ENCODE data around the gene ANKRD12. TPM values are rescaled to one million over a fixed set of nuclear protein-coding genes. Genes with fewer than 3 reads are reported as not detected.

ANKRD12 gene
- total RNA-seq, 1 experiment from 2014 or later: 43.4 TPM

GRCh38 chr18:9289698-9290097, 153.1 kb downstream of the ANKRD12 start:
- H3K9me3 Mint-ChIP-seq: peaks cover 52% of the 10 kb centered on the region
- ChIA-PET POLR2A (no interaction called here), CTCF (no interaction called here)
- H3K4me3 Mint-ChIP-seq: no peak overlapping the region
- ATAC-seq (no peak), DNase-seq (ENCODE audit: low spot score) (no peak)
- peaks cover 7% of the 10 kb centered on the region for H3K4me1 Mint-ChIP-seq
- TF ChIP-seq TEAD4 (CRISPR knock-in tag; IDR thresholded peaks at IDR 0.05) (no peak), ZNF121 (CRISPR knock-in tag; IDR thresholded peaks at IDR 0.05) (no peak), NFE2L1 (CRISPR knock-in tag; IDR thresholded peaks at IDR 0.05) (no peak), SOX15 (CRISPR knock-in tag; IDR thresholded peaks at IDR 0.05) (no peak), MAX (CRISPR knock-in tag; IDR thresholded peaks at IDR 0.05) (no peak), CBFB (CRISPR knock-in tag; IDR thresholded peaks at IDR 0.05; ENCODE audit: low read depth) (no peak), TP53 (CRISPR knock-in tag; IDR thresholded peaks at IDR 0.05) (no peak), NFYB (CRISPR knock-in tag; conservative IDR thresholded peaks at IDR 0.05; ENCODE audit: low read depth) (no peak), ZNF671 (CRISPR knock-in tag; IDR thresholded peaks at IDR 0.05) (no peak)
- TF ChIP-seq, protein P1, sequence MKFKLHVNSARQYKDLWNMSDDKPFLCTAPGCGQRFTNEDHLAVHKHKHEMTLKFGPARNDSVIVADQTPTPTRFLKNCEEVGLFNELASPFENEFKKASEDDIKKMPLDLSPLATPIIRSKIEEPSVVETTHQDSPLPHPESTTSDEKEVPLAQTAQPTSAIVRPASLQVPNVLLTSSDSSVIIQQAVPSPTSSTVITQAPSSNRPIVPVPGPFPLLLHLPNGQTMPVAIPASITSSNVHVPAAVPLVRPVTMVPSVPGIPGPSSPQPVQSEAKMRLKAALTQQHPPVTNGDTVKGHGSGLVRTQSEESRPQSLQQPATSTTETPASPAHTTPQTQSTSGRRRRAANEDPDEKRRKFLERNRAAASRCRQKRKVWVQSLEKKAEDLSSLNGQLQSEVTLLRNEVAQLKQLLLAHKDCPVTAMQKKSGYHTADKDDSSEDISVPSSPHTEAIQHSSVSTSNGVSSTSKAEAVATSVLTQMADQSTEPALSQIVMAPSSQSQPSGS (CRISPR knock-in tag; IDR thresholded peaks at IDR 0.05; ENCODE audit: borderline replicate concordance, low read depth): no peak
- H3K36me3 Mint-ChIP-seq: peaks cover 51% of the 10 kb centered on the region
- no peaks in the 10 kb centered on the region for H3K27me3 Mint-ChIP-seq (ENCODE audit: low read depth)
- no peak overlapping the region for H3K27ac Mint-ChIP-seq

GRCh38 chr18:9290156-9290555, 153.6 kb downstream of the ANKRD12 start:
- H3K4me3 Mint-ChIP-seq: no peak overlapping the region
- no peak overlapping the region for H3K27ac Mint-ChIP-seq
- CTCF ChIA-PET: no interaction called here
- ATAC-seq (no peak), DNase-seq (ENCODE audit: low spot score) (no peak)
- TF ChIP-seq ZNF232 (CRISPR knock-in tag; IDR thresholded peaks at IDR 0.05) (no peak), ZNF138 (CRISPR knock-in tag; conservative IDR thresholded peaks at IDR 0.05) (no peak), SMAD3 (CRISPR knock-in tag; IDR thresholded peaks at IDR 0.05; ENCODE audit: borderline replicate concordance) (no peak), ZNF281 (CRISPR knock-in tag; IDR thresholded peaks at IDR 0.05) (no peak), ZNF425 (CRISPR knock-in tag; conservative IDR thresholded peaks at IDR 0.05) (no peak), TEAD1 (CRISPR knock-in tag; IDR thresholded peaks at IDR 0.05) (no peak)
- TF ChIP-seq, protein P2, sequence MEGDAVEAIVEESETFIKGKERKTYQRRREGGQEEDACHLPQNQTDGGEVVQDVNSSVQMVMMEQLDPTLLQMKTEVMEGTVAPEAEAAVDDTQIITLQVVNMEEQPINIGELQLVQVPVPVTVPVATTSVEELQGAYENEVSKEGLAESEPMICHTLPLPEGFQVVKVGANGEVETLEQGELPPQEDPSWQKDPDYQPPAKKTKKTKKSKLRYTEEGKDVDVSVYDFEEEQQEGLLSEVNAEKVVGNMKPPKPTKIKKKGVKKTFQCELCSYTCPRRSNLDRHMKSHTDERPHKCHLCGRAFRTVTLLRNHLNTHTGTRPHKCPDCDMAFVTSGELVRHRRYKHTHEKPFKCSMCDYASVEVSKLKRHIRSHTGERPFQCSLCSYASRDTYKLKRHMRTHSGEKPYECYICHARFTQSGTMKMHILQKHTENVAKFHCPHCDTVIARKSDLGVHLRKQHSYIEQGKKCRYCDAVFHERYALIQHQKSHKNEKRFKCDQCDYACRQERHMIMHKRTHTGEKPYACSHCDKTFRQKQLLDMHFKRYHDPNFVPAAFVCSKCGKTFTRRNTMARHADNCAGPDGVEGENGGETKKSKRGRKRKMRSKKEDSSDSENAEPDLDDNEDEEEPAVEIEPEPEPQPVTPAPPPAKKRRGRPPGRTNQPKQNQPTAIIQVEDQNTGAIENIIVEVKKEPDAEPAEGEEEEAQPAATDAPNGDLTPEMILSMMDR (IDR thresholded peaks at IDR 0.05): no peak
- TF ChIP-seq, protein P3, sequence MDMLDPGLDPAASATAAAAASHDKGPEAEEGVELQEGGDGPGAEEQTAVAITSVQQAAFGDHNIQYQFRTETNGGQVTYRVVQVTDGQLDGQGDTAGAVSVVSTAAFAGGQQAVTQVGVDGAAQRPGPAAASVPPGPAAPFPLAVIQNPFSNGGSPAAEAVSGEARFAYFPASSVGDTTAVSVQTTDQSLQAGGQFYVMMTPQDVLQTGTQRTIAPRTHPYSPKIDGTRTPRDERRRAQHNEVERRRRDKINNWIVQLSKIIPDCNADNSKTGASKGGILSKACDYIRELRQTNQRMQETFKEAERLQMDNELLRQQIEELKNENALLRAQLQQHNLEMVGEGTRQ (CRISPR knock-in tag; IDR thresholded peaks at IDR 0.05): no peak
- TF ChIP-seq, protein P4, sequence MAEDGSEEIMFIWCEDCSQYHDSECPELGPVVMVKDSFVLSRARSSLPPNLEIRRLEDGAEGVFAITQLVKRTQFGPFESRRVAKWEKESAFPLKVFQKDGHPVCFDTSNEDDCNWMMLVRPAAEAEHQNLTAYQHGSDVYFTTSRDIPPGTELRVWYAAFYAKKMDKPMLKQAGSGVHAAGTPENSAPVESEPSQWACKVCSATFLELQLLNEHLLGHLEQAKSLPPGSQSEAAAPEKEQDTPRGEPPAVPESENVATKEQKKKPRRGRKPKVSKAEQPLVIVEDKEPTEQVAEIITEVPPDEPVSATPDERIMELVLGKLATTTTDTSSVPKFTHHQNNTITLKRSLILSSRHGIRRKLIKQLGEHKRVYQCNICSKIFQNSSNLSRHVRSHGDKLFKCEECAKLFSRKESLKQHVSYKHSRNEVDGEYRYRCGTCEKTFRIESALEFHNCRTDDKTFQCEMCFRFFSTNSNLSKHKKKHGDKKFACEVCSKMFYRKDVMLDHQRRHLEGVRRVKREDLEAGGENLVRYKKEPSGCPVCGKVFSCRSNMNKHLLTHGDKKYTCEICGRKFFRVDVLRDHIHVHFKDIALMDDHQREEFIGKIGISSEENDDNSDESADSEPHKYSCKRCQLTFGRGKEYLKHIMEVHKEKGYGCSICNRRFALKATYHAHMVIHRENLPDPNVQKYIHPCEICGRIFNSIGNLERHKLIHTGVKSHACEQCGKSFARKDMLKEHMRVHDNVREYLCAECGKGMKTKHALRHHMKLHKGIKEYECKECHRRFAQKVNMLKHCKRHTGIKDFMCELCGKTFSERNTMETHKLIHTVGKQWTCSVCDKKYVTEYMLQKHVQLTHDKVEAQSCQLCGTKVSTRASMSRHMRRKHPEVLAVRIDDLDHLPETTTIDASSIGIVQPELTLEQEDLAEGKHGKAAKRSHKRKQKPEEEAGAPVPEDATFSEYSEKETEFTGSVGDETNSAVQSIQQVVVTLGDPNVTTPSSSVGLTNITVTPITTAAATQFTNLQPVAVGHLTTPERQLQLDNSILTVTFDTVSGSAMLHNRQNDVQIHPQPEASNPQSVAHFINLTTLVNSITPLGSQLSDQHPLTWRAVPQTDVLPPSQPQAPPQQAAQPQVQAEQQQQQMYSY (CRISPR knock-in tag; IDR thresholded peaks at IDR 0.05): no peak
- TF ChIP-seq, protein P5, sequence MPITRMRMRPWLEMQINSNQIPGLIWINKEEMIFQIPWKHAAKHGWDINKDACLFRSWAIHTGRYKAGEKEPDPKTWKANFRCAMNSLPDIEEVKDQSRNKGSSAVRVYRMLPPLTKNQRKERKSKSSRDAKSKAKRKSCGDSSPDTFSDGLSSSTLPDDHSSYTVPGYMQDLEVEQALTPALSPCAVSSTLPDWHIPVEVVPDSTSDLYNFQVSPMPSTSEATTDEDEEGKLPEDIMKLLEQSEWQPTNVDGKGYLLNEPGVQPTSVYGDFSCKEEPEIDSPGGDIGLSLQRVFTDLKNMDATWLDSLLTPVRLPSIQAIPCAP (CRISPR knock-in tag; IDR thresholded peaks at IDR 0.05): no peak
- peaks cover 7% of the 10 kb centered on the region for H3K4me1 Mint-ChIP-seq
- H3K9me3 Mint-ChIP-seq: peaks cover 56% of the 10 kb centered on the region
- POLR2A ChIA-PET: no interaction called here
- H3K36me3 Mint-ChIP-seq: peaks cover 55% of the 10 kb centered on the region
- no peaks in the 10 kb centered on the region for H3K27me3 Mint-ChIP-seq (ENCODE audit: low read depth)
